Fibroblast of skin of right quadriceps (primary cell): ENCODE data around the gene MACIR.

ENCODE experiments used
- DNase-seq: peaks from one replicate; pipeline ENCODE4 v3.0.0-alpha.2; 2013

The MACIR gene

DNA sequence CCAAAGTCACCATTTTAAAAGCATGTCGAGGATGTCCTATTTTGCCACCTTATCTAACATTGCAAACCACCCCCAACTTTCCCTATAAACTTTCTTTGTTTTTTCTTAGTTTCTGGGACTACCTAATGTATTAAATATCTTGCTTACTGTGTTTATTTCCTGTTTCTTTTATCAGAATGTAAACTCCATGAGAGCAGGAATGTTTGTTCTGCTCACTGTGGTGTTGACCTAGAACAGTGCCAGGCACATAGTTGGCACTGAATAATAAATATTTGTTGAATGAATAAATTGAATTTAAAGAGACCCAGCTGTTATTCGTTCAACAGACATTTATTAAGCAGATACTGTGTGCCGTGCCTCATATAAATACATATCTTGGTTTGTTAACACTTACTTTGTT lies 35.2 kb downstream of the MACIR start:
- no peak for DNase-seq

GRCh38 chr5:103294906-103295305 lies 36.3 kb downstream of the MACIR start:
- no peak for DNase-seq

DNA sequence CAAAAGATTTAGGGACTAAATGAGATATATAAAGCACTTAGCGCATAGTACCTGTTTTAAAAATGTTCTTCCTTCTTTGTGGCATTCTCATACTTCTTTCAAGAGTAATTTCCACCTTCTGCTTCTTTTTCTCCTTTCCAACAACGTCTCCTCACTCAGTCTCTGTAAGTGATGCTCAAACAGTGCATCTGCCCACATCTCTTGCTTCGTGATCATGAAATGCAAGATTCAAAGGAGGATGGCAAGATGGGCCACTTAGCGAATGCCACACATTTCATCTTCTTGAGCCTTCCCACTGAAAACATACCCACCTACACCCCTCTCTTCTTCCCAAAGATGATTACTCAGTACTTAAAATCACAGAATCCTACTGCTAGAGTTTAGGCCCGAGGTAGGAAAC lies 36.9 kb downstream of the MACIR start:
- no peak for DNase-seq

DNA sequence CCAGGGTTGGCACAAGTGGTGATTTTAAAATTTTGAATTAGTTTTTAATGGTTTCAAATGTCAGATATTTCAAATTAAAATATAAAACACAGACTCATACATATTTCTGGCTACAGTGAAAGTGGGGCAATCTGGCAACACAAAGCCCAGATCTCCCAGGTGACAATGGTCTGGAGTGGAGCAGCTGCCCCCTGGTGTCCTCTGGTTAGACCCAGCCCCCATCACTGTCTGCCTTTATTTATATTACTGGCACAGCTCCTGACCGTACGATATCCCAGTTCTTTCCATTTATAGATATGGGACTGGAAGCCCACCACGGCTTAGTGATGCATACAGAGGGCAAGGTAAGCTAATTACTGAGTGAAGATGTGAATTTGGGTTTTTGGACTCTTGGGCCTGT lies 37.3 kb downstream of the MACIR start:
- DNase-seq = no peak

DNA sequence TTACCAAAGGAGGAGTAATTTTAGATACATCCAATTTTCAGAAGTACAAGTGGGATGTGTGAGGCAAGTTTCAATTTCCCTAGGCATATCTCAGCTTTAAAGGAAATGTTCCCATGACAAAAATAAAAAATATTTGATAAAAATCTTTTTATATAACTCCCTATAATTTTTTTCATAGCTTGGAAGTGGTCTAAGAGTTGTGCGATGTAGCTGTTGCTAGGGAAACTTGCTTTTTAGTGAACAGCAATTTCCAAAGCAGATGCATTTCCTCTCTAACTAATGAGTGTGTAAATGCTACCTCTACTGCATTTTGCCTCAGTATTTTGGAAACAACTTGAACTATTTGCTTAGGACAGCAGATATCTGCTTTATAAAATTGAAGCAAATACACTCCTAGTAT lies 39.6 kb downstream of the MACIR start:
- DNase-seq = no peak

- DNase-seq = no peak
Observed at GRCh38 chr5:103298607-103299188, 40.1 kb downstream of the MACIR start.

DNA sequence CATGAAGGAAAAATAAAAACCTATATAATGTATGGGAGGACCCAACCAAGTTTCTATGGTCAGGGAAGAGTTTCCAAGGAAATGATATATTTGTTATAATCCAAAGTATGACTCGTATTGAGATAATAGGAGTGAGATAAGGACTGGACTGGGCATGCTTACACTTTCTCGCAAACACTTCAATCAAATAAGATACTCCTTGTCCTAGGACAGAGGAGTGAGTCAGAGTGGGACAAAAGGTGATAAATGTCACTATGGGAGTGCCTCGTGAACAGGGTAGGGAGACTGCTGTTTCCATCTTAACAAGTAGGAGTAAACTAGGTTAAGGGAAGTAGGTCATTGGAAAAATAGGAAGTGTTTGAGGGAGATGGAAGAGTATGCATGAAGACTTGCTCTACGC lies 47.2 kb downstream of the MACIR start:
- DNase-seq = no peak

- DNase-seq = no peak
Observed at GRCh38 chr5:103307470-103307869, 48.9 kb downstream of the MACIR start.

DNA sequence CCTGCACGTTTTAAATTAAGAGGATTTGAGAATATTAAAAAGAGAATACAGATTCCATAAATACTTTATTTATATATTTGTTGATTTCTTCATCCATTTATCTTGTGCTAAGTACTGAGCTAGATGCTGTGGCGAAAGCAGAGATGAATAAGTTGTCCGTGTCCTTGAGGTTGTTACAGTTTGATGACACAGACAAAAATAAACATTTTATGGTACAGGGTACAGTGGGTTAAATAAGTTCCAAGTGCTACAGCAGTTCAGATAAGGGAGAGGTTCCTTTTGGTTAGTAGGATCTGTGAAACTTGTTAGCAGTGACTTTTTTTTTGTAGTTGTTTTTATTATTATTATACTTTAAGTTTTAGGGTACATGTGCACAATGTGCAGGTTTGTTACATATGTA lies 50.2 kb downstream of the MACIR start:
- DNase-seq = no peak

- no peak for DNase-seq
Observed at GRCh38 chr5:103313056-103313455, 54.5 kb downstream of the MACIR start.

DNA sequence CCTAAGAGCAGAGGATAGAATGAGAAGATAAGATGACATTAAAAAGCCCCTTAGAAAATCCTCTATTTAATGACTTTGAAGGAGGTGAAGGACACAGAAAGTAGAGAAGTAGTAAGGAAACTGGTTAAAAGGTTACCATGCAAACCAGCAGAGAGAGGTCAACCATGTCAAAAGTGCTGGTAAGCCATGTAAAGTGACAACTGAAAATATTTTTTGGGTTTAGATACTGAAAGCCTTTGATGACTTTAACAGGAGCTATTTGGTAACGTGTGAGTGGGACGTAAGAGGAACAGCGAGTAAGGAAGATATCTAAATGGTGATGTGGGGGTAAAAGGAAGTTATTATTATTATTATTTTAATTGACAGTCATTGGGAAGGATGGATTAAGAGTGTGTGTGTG lies 56.9 kb downstream of the MACIR start:
- no peak for DNase-seq

- DNase-seq = no peak
Observed at GRCh38 chr5:103327451-103327850, 68.9 kb downstream of the MACIR start.

- no peak for DNase-seq
Observed at GRCh38 chr5:103327893-103328292, 69.3 kb downstream of the MACIR start.
